CD14-positive monocyte (primary cell): ENCODE data around the gene CASK. TPM values are rescaled to one million over a fixed set of nuclear protein-coding genes. Genes with fewer than 3 reads are reported as not detected.

Experiments
- DNase-seq, 3 donors: peaks; one replicate each; pipeline ENCODE4 v3.0.0-alpha.2; 2011 to 2022
- H2AFZ ChIP-seq: 2 replicates; pipeline ENCODE4 v1.6.0; 2012; ENCODE audit warnings: mild to moderate bottlenecking, low read depth, low read length, inconsistent platforms; ENCODE audit not compliant: insufficient read depth, poor library complexity, severe bottlenecking
- H3K27ac ChIP-seq, 2 donors: 1 replicate in 1 of 2; 2 replicates in 1 of 2; pipeline ENCODE4 v1.5.1; 2012 to 2013; ENCODE audit warnings: low read length in 2 of 2, control low read depth in 1 of 2, inconsistent platforms in 1 of 2, low read depth in 1 of 2, mild to moderate bottlenecking in 1 of 2
- H3K27me3 ChIP-seq, 2 donors: one replicate each; pipeline versions ENCODE4 v1.6.0 to v1.6.1; 2011 to 2013; ENCODE audit warnings: low read length in 2 of 2; ENCODE audit not compliant: control insufficient read depth in 2 of 2, insufficient read depth in 2 of 2
- H3K36me3 ChIP-seq, 2 donors: replicated peaks in 1 of 2; 1 replicate in 1 of 2; 2 replicates in 1 of 2; pipeline versions ENCODE4 v1.5.1 to v1.6.1; 2012 to 2013; ENCODE audit warnings: low read length in 2 of 2, control low read depth in 1 of 2, inconsistent platforms in 1 of 2, mild to moderate bottlenecking in 1 of 2; ENCODE audit not compliant: insufficient read depth in 2 of 2, control insufficient read depth in 1 of 2
- H3K4me1 ChIP-seq, 2 donors: 1 replicate in 1 of 2; 2 replicates in 1 of 2; pipeline versions ENCODE4 v1.5.1 to v1.6.1; 2012 to 2013; ENCODE audit warnings: low read length in 2 of 2, control low read depth in 1 of 2, inconsistent platforms in 1 of 2, mild to moderate bottlenecking in 1 of 2, moderate library complexity in 1 of 2; ENCODE audit not compliant: insufficient read depth in 2 of 2, control insufficient read depth in 1 of 2
- H3K4me2 ChIP-seq: replicated peaks from 2 replicates; pipeline ENCODE3; 2012; ENCODE audit warnings: low read length, moderate library complexity, mild to moderate bottlenecking; ENCODE audit not compliant: poor library complexity, severe bottlenecking; ENCODE audit errors: extremely low read depth
- H3K4me3 ChIP-seq, 3 experiments: fragments of 200-600 bp in 1 of 3; sonication (generic) in 1 of 3; replicated peaks in 1 of 3; 1 replicate in 2 of 3; 2 replicates in 1 of 3; pipeline ENCODE4 v1.5.1; 2011 to 2013; ENCODE audit warnings: low read length in 3 of 3, mild to moderate bottlenecking in 3 of 3, control low read depth in 2 of 3, low read depth in 2 of 3, inconsistent platforms in 1 of 3, moderate library complexity in 1 of 3
- H3K79me2 ChIP-seq: 2 replicates; pipeline ENCODE4 v1.6.0; 2012; ENCODE audit warnings: mild to moderate bottlenecking, control low read depth, inconsistent platforms, low read length, moderate library complexity; ENCODE audit not compliant: insufficient read depth
- H3K9ac ChIP-seq: 2 replicates; pipeline ENCODE4 v1.6.0; 2017; ENCODE audit warnings: low read length, mild to moderate bottlenecking; ENCODE audit not compliant: insufficient read depth, poor library complexity, severe bottlenecking
- H3K9me3 ChIP-seq, 2 donors: replicated peaks in 1 of 2; 1 replicate in 1 of 2; 2 replicates in 1 of 2; pipeline versions ENCODE4 v1.5.1 to v1.6.1; 2012 to 2013; ENCODE audit warnings: low read length in 2 of 2, control low read depth in 1 of 2; ENCODE audit not compliant: control insufficient read depth in 1 of 2, insufficient read depth in 1 of 2
- H4K20me1 ChIP-seq: 2 replicates; pipeline ENCODE4 v1.6.0; 2012; ENCODE audit warnings: mild to moderate bottlenecking, low read length, control low read depth, moderate library complexity; ENCODE audit not compliant: insufficient read depth
- H3K27ac Mint-ChIP-seq, 7 donors: one replicate each; pipeline ENCODE4 v1.8.0; 2020; ENCODE audit warnings: mild to moderate bottlenecking in 7 of 7, mixed read lengths in 7 of 7, moderate library complexity in 6 of 7, inconsistent platforms in 2 of 7
- H3K27me3 Mint-ChIP-seq, 3 donors: one replicate each; pipeline ENCODE4 v1.8.0; 2021 to 2022; ENCODE audit warnings: low read depth in 3 of 3, mild to moderate bottlenecking in 3 of 3, mixed read lengths in 3 of 3, moderate library complexity in 3 of 3, inconsistent platforms in 1 of 3
- H3K36me3 Mint-ChIP-seq, 2 donors: one replicate each; pipeline ENCODE4 v1.8.0; 2020; ENCODE audit warnings: mixed read lengths in 2 of 2, inconsistent platforms in 1 of 2, mild to moderate bottlenecking in 1 of 2
- H3K4me1 Mint-ChIP-seq: one replicate; pipeline ENCODE4 v1.8.0; 2020; ENCODE audit warnings: mild to moderate bottlenecking, mixed read lengths
- H3K4me3 Mint-ChIP-seq, 2 donors: one replicate each; pipeline ENCODE4 v1.8.0; 2020; ENCODE audit warnings: mild to moderate bottlenecking in 2 of 2, mixed read lengths in 2 of 2, moderate library complexity in 1 of 2
- H3K9me3 Mint-ChIP-seq, 7 donors: one replicate each; pipeline ENCODE4 v1.8.0; 2020 to 2022; ENCODE audit warnings: mixed read lengths in 7 of 7, mild to moderate bottlenecking in 6 of 7, moderate library complexity in 6 of 7, inconsistent platforms in 2 of 7
- CTCF ChIP-seq: fragments of 200-600 bp; IDR thresholded peaks from one replicate; pipeline ENCODE4 v1.8.0; 2022; ENCODE audit warnings: antibody characterized with exemption, mild to moderate bottlenecking
- WGBS: methylation state at CpG from one replicate; pipeline ENCODE4 v1.1.5; 2013; ENCODE audit warnings: missing lambda C conversion rate; ENCODE audit not compliant: insufficient coverage; 5-methylcytosine and 5-hydroxymethylcytosine counted together
- intact Hi-C, 2 donors: fragments of 100-400 bp; cut with micrococcal nuclease; formaldehyde crosslinking; loops; one replicate each; pipeline versions ENCODE4 v1.15.0 to v1.15.1; 2023
- polyA plus RNA-seq, 3 donors: library from polyadenylated mRNA; depleted of rRNA in 1 of 3; unstranded in 2 of 3; stranded (reverse) in 1 of 3; fragments of 300-500 nt in 2 of 3; fragments of >200 nt in 1 of 3; fragmentation: Illumina TruSeq in 2 of 3; gene quantifications; 1 replicate in 2 of 3; 2 replicates in 1 of 3; pipeline ENCODE4 v1.2.3, GENCODE V29; 2012 to 2021

Gene CASK
- polyA plus RNA-seq, 3 donors, result 0.48 to 7.4 (median 2.5) TPM

- Mint-ChIP-seq H3K4me3 (no peak overlapping the region), H3K27ac (no peak overlapping the region), H3K27me3 (no peaks in the 10 kb centered on the region), H3K36me3 (peaks cover 20 to 27% of the 10 kb centered on the region in 2 donors), H3K9me3 (peaks cover 14 to 36% (median 20%) of the 10 kb centered on the region in 7 donors), H3K4me1 (no peaks in the 10 kb centered on the region)
- H3K79me2 ChIP-seq, result no peaks in the 10 kb centered on the region
- intact Hi-C loops, result no loop called here
- WGBS, result no CpG with 5 or more reads among the region's 2 CpGs
- no peak for TF ChIP-seq CTCF
- H3K9me3 ChIP-seq, result peaks cover 9 to 48% of the 10 kb centered on the region in 2 donors
- peaks cover 0 to 24% of the 10 kb centered on the region in 2 donors for H3K36me3 ChIP-seq
- no peak overlapping the region for H3K9ac ChIP-seq
- H3K4me2 ChIP-seq, result no peak overlapping the region
- no peak overlapping the region for H3K27ac ChIP-seq
- H3K4me3 ChIP-seq, result no peak overlapping the region
- H2AFZ ChIP-seq, result no peak overlapping the region
- no peaks in the 10 kb centered on the region for H3K27me3 ChIP-seq
- no peak for DNase-seq
- H3K4me1 ChIP-seq, result no peaks in the 10 kb centered on the region
- no peaks in the 10 kb centered on the region for H4K20me1 ChIP-seq
These were observed 76.6 kb downstream of the CASK start for GRCh38 chrX:41846714-41847113.

GRCh38 chrX:41837270-41837944 is 85.9 kb downstream of the CASK start:
- intact Hi-C loops, result no loop called here

More at GRCh38 chrX:41837270-41837944, 85.9 kb downstream of the CASK start:
- no peak overlapping the region for H3K9ac ChIP-seq
- Mint-ChIP-seq H3K4me3 (no peak overlapping the region), H3K4me1 (no peaks in the 10 kb centered on the region), H3K27me3 (no peaks in the 10 kb centered on the region), H3K36me3 (no peaks in the 10 kb centered on the region), H3K27ac (no peak overlapping the region), H3K9me3 (peaks cover 2 to 8% (median 5%) of the 10 kb centered on the region in 7 donors)
- WGBS, result no CpG with 5 or more reads among the region's 6 CpGs
- H4K20me1 ChIP-seq, result no peaks in the 10 kb centered on the region
- H3K4me1 ChIP-seq, result no peaks in the 10 kb centered on the region
- no peaks in the 10 kb centered on the region for H3K36me3 ChIP-seq
- H3K27me3 ChIP-seq, result no peaks in the 10 kb centered on the region
- no peak for DNase-seq
- H3K79me2 ChIP-seq, result no peaks in the 10 kb centered on the region
- H3K27ac ChIP-seq, result no peak overlapping the region
- H3K4me3 ChIP-seq, result no peak overlapping the region
- no peak overlapping the region for H3K4me2 ChIP-seq
- H3K9me3 ChIP-seq, result peaks cover 4 to 16% of the 10 kb centered on the region in 2 donors
- H2AFZ ChIP-seq, result no peak overlapping the region
- no peak for TF ChIP-seq CTCF
